ENCODE results near the gene PTPN4.
"Not testable (repeated sequence)": the region's sequence is repeated elsewhere in the genome, so short reads cannot be mapped to it uniquely, and the experiment has no call there.

DNA sequence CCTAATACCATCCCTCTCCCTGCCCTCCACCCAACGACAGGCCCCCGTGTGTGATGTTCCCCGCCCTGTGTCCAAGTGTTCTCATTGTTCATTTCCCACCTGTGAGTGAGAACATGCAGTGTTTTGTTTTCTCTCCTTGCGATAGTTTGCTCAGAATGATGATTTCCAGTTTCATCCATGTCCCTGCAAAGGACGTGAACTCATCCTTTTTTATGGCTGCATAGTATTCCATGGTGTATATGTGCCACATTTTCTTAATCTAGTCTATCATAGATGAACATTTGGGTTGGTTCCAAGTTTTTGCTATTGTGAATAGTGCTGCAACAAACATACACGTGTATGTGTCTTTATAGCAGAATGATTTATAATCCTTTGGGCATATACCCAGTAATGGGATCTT is 44.7 kb downstream of the PTPN4 start:
- TF ChIP-seq POLR2A (IDR thresholded peaks at IDR 0.05; ENCODE audit: low read length); GATA1 (IDR thresholded peaks at IDR 0.05; ENCODE audit: low read depth, low read length): not testable (repeated sequence)

Data from erythroblast (primary cell).